ENCODE data around the gene HOXD12.

DNA sequence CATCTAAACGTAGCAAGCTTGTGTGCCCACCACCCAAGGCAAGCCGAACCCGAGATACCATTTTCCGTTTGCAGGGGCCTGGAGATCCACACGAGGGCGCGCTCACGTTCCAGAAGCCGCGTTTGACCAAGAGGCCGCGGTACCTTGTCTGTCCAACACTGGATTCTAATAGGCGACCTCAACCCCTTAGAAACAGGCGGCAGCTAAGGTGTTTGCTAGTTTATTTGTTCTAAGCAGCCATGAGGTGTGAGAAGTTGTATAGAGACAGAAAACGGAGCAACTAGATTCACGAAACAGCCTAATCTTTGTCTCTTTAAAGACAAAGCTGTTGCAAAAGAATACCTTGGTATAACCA, 11.7 kb downstream of the HOXD12 start:
- TF ChIP-seq CTCF (conservative IDR thresholded peaks at IDR 0.05; ENCODE audit: low read length) (peak; percentile 79), EZH2phosphoT487 (IDR thresholded peaks at IDR 0.05; ENCODE audit: borderline replicate concordance, low read depth, low read length) (no peak)

Data from OCI-LY7 (cell line).